NCI-H1092 treated with DMSO at 0.1 percent for 48 hours (cell line): Measurements from ENCODE around the gene ZFP36L2.

ENCODE experiments used
- DNase-seq: peaks from one replicate; lab custom pipeline; 2025; lab: John Stamatoyannopoulos, UW

Gene ZFP36L2

DNA sequence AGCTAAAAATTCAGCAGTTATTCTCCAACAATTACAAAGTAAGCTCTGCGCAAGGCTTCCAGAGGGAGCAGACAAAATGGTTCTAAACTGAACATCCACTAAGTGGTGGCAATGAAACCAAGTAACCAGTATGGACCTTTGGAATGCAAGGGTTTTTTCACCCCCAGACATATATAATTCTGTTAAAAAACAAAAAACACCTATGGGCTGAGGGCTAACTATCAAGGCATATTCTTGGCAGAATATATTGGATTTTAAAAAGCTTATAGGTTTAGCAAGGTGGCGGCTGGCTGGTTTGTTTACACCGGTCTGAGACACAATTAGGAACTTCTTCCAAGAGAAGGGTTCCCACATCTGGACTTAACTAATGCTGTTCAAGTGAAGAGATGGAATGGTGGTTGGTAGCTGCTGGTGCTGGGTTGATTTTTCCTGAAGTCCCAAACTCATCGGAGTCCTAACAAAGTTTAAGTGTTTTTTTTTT, 2.8 kb downstream of the ZFP36L2 start:
- no peak for DNase-seq

DNA sequence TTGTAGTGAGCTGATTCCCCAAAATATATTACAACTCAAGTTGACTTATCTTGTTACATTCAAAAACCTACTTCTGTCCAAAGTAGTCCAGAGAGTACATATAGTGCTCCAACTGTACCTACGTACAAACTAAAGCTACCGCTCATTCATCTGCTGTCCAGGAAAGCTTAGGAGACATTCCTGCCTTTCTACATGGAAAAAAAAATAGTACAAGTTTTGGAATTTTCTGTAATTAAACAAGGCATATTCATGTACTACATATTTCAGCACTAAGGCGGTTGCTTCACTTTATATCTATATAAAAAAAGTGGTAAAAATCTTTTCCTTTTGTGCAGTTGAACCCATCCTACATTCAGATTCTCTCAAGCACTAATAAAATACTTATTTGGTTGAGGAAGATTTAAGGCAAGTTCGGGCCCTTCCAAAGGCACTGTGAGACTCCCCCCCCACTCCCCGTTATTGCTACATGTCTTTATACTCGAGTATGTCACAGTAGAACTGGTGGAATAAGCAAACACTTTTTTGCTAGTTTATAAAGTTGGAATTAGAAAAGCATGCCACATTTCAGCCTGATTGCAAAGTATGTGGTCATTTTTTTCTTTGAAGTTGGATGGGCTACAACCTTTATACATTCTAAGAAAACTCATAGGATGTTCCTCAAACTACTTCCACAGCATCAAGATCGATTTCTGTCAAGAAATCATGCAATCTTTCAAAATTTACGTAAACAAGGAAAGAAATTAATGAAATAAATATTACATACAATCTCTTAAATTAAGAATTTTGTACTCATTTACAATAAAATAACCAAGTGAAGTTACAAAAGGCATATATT, 3.7 kb downstream of the ZFP36L2 start:
- no peak for DNase-seq

DNA sequence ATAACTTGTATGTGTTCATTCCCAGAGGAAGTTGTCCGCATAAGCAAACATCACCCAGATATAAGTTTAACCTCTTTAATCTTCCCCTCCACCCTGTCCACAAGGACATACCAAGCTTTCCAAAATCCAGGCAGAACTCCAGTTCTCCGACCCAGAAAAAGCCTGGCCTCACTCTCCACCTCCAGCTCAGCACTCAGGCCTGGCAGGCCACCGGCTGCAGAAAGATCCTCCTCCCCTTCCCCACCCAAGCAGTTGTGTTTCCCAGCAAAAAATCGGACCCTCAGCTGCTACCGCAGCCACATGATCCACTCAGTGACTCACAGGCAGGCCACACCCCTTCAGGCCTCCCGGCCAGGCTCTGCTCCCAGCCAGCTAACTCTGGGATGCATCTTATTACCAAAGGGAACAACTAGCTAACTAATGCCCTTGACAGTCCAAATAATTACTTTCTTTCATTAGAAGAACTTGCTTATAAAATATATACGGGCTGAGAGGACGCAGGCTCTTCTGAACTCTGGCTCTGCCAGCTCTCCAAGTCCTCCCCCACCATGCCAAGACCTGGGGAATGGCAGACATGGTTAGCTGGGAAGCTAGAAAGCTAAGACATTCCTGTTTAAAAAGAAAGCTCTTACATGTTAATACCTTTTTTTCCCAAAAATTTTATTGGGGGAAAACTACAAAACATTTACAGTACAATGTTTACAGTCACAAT, 4.5 kb downstream of the ZFP36L2 start:
- DNase-seq, result peak; percentile 6

DNA sequence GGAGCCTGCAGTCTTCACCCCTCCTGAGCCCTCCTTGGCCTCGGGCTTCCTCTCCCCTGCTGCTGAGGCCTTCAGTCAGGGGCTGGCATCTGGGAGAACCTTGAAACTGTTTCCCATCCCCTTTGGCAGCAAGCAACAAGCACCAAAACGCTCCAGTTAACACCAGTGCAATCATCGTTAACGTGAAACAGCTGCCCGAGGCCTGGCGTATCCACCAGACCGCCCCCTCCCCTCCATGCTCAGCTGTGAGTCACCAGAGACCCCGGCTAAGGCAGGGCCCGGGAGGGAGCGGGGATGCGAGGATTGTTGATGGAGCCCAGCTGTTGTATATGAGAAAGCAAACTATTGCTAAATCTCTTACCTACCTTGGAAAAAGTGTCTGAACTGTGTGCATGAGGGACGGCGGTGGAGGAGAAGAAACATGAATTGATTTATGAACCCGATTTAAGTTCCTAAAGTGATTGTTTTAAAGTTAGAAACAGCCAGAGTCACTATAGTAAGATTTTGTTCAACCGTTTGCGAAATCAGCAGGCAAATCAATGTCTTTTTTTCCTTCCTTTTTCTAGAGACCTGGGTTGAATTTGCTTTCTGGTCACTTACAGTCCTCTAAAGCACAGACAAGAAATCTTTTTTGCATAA, 5.2 kb downstream of the ZFP36L2 start:
- peak; percentile 18 for DNase-seq

DNA sequence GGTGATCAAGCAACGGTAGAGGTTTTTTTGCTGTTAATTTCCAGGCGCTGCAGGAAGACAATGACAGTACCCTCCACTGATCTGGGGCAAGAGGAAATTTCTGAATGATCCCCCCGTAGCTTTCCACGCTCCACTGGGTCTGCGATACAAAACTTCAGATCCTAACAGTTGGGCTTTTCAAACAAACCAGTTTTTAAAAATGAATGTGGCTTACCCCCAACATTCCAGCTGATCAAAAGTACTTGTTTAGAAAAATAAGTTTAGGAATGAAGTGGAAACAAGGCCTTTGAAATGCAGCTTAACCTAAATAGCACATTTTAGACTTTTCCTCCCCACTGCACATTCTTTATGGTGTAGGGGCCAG, 5.7 kb downstream of the ZFP36L2 start:
- DNase-seq, result no peak

DNA sequence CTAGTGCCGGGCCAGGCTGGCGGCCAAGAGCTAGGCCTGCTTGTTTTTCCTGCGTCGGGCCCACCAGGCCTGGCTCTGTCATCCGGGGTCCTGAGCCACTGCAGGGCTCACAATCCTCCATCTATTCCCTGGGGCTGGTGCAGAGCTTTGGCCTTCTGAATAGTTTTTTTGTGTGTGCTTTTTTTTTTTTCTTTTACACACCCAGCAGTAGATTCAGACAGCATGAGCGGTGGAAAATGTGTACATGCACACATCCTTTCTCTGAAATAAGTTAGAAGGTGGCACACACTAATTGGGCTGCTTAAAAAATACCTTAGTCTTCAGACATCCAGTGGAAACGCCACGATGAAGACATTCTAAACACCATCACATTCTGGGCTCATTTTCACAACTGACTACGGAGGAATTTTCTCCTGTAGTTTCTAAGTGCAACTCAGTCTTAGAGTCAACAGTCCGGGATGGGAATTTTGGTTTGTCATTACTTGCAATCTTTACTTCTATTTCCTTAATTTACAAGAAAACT, 6.1 kb downstream of the ZFP36L2 start:
- no peak for DNase-seq

DNA sequence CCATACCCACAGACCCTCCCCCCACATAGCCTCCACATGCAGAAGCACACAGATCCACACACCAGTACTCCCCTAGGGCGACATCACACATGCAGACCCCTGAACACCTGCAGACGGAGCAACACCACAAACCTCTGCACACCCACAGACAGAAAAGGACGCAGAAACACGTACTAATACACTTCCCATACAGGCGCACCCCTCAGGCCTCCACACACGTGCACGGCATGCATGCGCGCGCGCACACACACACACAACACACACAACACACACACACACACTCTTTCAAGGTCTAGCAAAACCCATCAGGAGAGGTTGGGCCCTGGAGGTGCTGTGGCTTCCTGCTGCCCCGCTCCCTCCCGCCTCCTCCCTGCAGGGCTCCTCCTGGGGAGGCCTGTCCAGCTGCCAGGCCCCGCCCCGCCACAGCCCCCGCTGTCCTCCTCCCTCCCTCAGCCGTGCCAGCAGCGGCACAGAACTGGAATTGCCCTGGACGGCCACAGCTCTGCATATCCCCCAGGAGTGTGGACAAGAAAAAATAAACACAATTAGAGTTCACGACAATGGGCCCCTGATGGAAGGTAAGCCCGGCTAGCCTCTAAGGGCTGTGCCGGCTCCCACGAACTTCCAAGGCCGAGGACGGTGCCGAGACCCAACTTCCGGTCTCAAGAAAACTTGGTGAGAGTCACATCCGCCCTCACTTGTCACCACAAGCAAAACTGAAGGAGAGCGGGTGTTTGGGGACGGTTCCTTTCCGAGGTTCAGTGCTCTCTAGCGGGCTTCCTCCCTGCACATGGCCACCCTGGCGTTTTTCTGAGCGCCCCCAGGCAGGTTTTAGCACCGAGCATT, 6.8 kb downstream of the ZFP36L2 start:
- peak; percentile 79 for DNase-seq

DNA sequence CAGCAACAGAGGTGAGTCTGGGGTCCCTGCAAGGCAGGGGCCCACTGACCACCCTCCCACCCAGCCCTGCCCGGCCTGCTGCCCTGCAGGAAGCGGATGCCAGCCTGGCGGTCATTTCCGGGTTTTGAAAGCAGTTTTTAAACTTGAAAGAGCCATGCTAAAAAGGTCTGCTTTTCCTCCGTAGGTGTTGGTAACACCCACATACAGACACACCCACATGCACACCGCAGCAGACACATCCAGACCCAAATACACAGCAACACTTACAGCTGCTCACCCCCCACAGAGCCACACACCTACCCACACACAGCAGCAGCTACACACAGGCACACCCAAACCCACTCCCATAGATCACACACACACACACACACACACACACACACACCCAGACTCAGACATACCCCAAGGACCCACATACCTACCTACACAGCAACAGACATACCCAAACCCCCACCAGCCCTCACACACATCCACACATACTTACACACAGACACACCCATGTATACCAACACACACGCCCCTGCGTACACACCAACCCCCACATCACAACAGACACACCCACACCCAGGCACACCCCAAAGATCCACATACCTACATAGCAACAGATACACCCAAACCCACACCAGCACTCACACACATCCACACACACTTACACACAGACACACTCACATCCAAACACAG, 7.6 kb downstream of the ZFP36L2 start:
- no peak for DNase-seq

DNA sequence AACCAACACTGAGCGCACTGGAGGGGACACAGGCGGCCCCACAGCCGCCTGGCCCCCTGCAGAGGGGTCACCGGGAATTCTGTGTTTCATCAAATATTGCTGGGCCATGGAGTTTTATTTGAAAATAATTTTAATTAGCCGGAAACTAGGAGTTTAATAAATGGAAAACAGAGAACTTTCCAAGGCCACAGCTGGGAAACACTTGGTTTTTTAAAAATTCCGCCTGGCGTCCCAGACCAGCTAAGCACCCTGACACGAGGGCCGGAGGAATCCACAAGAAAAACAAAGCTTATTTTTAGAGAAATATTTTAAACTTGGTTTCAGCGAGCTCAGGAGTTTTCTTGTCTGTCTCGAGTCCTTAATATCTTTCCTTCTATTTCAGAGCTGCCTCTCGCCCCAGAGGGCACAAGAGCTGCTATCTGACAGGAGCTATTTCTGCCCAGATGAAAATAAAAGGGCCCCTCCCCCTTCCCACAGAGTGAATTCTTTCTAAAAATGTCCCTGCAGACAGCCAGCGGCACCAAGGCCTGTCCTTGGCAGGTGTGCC, 8.2 kb downstream of the ZFP36L2 start:
- DNase-seq, result no peak

DNA sequence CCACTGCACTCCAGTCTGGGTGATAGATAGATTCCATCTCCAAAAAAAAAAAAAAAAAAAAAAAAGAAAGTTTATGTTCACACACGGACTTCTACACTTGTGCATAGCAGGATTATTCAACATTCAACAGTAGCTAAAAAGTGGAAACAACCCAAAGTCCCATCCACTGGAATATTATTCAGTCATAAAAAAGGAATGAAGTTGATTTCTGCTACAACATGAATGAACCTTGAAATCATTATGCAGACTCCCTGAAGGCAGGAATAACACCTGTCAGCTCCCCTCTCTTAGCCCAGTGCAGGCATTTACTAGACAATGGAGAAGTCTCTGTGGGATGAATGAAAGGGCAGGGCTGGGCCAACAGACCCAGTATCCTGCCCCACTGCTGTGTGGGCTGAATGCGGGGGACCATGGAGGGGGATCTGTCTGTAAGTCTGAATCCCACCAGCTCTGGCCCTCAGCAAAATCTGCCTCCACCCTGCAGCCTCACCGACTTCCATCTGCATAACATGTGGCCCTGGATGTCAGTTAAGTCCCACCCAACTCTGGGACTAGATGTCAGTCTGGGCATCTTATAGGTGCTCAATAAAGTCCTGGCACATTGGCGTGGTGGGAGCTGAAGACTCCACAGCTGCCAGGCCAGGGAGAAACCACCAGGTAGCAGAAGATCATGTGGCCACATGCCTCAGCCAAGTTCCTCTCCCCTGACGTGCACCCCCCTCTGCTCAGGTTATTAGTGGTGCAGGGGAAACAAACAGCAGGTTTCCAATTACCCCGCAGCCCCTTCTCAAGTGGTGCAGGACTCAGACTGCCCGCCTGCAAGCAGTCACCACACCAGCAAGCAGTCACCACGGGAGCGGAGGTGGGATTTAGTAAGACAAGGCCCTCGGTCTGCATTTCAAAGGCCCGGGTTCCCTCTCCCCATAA, 8.9 kb downstream of the ZFP36L2 start:
- DNase-seq, result peak; percentile 4

DNA sequence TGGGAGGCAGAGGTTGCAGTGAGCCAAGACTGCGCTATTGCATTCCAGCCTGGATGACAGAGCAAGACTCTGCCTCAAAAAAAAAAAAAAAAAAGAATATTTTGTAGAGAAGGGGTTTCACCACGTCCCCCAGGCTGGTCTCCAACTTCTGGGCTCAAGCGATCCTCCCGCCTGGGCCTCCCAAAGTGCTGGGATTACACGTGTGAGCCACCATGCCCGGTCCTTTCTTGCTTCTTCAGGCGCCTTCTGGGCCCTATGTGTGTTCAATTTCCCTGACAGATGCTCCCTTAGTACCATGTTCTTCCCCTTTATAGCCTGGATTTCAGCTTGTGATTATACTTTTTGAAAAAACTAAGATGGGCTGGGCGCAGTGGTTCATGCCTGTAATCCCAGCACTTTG, 9.8 kb downstream of the ZFP36L2 start:
- no peak for DNase-seq

DNA sequence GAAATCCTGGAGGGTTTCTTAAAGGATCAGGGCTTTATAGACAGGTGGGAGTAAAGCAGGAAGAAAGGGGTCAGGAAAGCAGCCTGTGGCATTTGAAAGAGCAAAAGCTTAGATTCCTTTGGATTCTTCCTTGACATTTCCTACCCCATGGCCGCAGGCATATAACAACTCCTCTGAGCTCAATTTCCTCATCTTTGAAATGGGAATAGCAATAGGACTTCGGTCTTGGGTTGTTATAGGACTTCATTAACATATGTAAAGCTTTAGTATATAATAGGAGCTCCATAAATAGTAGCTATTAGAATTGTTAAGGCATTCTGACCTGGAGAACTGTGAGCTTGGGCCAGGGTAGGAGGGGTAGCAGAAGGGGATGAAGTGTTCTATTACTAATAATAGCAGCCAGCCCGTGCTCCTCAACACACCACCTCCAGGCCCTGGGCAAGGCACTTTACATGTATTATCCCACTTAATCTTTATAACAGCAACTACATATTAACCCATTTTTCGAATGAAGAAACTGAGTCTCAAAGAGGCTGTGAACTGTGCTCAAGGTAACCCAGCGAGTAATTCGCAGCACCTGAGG, 10.6 kb downstream of the ZFP36L2 start:
- no peak for DNase-seq

DNA sequence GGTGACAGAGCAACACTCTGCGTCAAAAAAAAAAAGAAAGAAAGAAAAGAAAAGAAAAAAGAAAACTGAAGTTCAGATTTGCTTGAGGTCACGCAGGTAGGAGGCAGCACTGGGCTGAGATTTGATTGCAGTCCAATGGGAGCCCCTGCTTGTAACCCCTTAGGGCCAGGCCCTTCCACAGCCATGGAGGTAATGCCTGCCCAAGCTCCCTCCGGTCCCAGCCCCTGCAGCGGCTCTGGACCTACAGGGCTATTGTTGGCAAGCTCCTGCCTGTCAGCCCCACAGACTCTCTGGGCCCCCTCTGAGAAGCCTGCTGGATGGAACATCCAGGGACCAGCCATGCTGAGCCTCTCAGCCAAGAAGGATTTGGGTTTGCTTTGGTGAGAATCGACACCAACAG, 12.2 kb downstream of the ZFP36L2 start:
- no peak for DNase-seq

DNA sequence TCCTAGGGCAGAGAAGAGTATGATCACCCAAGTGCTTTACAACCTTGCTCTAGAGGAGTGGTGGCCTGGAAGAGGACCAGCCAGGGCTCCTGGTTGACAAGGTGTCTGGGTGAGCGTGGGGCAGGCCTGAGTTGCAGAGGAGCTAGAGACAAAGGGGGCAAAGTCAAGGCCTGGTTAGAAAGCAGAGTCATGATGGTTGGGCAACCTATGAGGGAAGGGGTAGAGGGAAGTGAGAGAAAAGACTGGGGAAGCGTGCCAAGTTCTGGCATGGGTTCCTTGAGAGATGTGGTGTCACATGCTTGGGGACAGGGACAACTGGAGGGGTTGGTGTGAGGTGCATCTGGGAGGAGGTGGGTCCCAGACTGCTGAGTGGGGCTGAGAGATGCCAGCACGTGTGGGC, 13.5 kb downstream of the ZFP36L2 start:
- no peak for DNase-seq

DNA sequence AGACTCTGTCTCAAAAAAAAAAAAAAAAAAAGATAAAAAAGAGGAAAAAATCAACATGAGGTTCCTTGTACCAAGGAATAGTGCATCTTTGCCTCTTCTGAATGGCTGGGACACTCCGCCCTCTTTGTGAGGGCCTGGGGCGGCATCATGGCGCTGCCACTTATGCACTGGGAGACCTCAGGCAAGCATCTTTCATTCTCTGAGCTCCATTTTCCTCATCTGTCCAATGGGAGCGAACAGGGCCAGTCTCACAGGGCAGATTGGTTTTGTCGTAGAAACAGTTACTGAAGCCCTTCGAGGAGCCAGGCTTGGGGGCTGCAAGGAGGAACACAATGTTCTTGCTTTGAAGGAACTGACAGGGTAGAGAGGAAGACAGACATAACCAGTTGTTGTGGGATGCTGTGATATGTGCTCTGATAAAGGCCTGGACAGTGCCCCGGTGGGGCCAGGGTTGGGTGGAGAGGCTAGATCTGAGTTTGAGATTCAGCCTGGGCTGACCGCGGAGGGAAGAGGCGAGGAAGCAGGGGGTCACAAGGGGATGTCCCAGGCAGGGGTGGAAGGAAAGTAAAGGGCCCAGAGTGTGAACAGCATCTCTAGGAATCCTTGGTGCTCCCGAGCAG, 14.1 kb downstream of the ZFP36L2 start:
- DNase-seq, result no peak

DNA sequence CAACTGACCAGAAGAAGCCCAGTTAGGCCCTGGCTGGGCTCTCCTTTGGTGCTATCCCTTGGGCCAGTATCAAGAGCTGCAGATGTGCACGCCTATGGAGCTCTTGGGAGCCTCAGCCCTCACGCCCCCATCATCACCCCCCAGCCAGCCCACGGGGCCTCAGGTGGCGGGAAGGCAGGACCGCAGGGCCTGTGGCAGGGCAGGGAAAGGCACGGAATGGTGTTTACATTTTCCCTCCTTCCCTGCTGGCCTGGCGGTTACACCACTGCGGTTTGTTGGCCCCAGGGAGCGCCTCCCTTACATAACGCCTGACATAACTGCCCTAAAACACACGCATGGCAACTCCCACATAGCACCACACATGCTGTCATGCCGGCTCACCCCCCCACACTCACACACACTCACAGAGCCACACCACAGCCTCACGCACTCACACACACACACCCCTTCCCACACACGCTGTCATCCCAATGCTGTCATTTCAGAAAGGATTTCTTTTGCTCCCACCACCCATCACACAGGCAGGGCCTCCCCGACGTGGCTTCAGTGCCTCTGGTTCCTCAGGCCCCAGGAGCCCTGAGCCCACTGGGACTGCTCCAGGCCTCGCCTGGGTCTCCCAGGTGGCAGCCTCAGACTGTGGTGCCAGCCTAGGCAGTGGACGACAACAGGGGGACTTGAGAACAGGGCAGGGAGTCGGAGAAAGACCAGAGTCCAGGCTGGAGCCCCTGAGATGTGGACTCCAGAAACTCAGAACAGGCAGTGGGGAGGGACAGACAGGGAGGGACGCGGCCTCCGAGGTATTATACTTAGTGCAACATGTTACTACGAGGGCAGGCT, 15.7 kb downstream of the ZFP36L2 start:
- no peak for DNase-seq

DNA sequence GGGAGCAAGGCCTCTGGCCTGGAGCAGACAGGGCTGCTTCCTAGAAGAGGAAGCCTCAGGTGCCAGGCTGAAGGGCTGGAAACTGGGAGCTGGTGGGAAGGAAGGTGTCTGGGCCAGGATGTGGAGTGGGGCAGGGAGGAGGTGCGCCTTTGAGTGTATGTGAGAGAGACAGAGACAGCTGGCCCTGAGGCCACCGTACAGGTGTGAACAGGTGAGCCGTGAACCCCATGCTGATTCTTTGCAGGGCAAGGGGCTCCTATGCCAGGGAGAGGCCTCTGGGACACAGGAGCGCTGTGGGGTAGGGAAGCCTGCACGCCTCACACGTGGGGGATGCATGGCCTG, 16.3 kb downstream of the ZFP36L2 start:
- no peak for DNase-seq

DNA sequence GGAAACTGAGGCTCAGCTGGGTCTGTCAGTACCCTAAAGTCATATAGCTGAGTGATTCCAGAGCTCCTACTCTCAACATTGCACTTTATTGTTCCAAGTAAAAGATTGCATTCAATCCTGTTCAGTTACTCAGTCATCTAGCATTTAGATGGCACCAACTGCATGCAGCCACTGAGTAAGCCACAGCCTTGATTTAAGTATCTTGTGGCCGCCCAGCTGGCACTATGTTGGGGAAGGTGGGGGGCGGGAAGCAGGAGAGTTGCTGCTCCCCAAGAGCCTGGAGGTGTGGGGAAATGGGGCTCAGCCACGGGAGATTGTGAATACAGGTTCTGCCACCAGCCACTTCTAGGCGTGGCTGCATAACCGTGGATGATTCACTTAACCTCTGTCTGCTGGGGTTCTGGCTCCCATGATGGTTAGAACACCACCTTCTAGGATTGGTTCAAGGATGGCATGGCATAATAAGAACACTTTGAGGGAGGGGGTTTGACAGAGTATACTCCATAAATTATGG, 17.1 kb downstream of the ZFP36L2 start:
- DNase-seq, result no peak
